Glomerular endothelial cell (primary cell): ENCODE results near the gene ID1. TPM values are rescaled to one million over a fixed set of nuclear protein-coding genes. Genes with fewer than 3 reads are reported as not detected.
A peak's percentile ranks its signal among the peaks of the same experiment; 100 is the strongest.
"Not testable (repeated sequence)": the region's sequence is repeated elsewhere in the genome, so short reads cannot be mapped to it uniquely, and the experiment has no call there.

Experiments
- DNase-seq: peaks from one replicate; pipeline ENCODE4 v3.0.0-alpha.2; 2011; ENCODE audit warnings: low read depth, low spot score; ENCODE audit errors: extremely low read depth
- total RNA-seq: library from RNA; depleted of rRNA; stranded (reverse); fragments of >200 nt; gene quantifications from 2 replicates; pipeline ENCODE4 v1.2.3, GENCODE V29; 2015

The ID1 gene
- total RNA-seq, 1 donor from 2014 or later, result 145 TPM

DNA sequence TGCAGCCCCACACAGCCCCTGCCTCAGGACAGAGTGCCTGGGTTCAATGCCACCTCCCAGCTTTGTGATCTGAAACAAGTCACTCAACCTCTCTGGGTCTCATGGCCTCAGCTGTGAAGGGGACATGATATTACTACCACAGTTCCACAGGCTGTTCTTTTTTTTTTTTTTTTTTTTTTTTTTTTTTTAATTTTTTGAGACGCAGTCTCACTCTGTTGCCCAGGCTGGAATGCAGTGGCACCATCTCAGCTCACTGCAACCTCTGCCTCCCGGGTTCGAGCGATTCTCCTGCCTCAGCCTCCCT, 8.7 kb upstream of the ID1 start:
- not testable (repeated sequence) for DNase-seq

DNA sequence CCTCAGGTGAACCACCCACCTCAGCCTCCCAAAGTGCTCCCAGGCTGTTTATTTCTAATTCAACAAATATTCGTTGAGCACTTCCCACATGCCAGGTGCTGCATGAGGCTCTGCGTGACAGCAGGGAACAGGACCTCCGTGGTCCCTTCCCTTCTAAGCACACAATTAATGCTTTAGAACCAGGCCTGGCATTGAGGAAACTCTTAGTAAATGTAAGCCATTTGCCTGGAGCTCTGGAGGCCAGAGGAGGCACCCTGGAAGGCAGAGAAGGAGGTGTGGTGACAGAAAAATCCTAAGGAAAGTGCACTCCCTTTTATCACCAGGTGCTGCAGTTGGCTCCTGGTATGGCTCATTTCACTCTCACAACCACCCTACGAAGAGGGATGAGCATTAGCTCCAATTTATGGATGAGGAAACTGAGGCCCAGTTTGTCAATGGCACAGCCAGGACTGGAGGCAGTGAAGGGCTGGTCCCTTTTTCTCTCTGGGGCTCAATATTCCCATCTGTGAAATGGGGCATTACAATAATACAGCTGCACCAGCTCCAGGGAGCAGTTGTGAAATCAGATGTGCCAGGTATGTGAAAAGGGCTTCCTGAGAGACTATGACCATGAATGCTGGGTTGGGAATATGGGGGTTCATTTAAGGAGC, 8.1 kb upstream of the ID1 start:
- DNase-seq, result no peak

DNA sequence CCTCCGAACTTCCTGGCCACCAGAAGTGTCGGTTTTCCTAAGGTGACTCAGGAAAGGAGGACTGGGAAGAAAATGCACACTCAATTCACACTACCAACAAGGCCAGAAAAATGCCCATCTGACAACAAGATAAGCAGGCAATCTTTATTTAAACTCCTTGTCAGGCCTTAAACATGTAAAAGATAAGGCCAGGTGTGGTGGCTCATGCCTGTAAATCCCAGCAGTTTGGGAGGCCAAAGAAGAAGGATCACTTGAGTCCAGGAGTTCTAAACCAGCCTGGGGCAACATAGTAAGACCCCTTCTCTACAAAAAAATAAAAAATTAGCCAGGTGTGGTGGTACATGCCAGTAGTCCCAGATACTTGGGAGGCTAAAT, 7.6 kb upstream of the ID1 start:
- DNase-seq, result no peak

DNA sequence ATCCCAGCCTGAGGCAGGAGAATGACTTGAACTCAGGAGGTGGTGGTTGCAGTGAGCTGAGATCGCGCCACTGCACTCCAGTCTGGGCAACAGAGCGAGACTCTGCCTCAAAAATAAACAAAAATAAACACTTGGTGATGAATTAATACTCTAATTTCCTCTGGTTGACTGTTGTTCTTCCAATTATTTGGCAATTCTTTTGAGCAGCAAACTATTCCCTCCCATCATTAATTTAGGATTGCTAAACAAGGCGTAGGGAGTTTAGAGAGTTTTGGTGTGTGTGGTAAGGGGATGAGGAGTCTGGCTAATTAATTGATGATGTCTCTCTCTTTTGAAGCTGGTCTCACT, 2.7 kb upstream of the ID1 start:
- DNase-seq, result no peak

DNA sequence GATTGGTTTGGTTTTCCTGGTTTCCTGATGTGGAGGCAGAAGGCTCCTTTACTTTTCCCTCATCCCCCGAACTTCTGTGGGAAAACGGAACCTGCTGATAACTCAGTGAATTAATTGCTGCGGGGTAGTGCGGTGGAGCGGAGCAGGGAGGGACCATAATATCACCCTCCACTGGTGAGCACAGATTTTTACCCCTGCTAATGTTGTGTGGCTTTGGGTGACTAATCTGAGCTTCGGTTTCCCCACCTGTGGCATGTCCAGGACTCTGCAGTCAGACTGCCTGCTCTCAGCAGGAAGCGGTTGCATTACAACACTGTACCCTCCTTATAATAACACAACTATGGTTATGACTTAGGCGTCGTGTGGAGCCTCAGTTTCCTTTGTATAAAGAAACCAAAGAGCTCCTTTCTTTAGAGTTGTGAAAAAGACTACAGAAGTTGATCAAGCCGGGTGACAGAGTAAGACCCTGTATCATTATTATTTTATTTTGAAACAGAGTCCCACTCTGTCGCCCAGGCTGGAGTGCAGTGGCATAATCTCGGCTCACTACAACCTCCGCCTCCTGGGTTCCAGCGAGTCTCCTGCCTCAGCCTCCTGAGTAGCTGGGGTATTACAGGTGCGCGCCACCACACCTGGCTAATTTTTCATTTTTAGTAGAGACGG, 2.2 kb upstream of the ID1 start:
- DNase-seq, result no peak

DNA sequence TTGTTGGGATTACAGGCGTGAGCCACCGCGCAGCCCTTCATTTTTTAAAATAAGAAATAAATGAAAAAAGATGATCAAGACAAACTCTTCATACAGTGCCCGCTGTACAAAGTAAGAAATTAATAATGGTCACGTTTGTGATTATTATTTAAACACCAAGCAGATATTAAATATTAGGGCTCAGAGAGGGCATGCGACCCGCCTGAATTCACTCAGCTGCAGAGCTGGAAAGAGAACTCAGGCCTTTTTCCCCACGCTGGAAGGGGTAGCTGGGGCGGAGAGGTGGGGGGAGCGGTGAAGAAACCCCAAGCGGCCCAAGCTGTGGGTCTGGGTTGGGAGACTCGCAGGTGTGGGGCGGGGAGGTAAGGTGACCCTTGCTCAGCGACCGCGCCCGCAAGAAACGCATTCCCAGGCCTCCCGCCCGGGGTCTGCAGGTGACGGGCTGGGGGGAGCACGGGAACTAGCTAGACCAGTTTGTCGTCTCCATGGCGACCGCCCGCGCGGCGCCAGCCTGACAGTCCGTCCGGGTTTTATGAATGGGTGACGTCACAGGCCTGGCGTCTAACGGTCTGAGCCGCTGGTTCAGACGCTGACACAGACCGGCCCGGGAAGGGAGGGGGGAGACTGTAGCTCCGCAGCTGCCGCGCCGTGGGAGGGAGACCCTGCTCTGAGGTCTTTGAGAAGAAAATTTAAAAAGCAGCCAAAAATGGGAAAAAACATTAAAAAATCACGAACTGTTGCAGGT, 1.1 kb upstream of the ID1 start:
- DNase-seq, result peak; percentile 89

DNA sequence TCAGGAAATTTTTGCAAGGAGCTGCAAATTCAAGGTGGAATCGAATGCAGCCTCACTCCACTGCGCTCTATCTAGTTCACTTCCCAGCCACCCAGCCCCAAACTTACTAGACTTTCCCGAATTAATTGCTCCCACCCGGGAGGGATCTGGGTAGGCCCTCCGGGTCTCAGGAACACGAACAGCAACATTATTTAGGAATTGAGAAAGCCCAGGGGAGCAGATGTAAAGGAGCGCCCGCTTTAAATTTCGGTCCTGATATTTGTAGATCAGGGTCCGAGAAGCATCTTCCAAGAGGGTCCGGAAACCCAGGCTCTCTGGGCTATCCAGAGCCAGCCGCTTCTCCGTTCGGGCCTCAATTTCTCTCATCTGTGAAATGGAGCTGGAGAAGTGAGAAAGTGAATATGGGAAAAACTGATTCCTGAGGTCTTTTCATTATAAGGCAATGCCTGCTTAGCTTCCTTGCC, 490 bp upstream of the ID1 start:
- DNase-seq, result no peak

DNA sequence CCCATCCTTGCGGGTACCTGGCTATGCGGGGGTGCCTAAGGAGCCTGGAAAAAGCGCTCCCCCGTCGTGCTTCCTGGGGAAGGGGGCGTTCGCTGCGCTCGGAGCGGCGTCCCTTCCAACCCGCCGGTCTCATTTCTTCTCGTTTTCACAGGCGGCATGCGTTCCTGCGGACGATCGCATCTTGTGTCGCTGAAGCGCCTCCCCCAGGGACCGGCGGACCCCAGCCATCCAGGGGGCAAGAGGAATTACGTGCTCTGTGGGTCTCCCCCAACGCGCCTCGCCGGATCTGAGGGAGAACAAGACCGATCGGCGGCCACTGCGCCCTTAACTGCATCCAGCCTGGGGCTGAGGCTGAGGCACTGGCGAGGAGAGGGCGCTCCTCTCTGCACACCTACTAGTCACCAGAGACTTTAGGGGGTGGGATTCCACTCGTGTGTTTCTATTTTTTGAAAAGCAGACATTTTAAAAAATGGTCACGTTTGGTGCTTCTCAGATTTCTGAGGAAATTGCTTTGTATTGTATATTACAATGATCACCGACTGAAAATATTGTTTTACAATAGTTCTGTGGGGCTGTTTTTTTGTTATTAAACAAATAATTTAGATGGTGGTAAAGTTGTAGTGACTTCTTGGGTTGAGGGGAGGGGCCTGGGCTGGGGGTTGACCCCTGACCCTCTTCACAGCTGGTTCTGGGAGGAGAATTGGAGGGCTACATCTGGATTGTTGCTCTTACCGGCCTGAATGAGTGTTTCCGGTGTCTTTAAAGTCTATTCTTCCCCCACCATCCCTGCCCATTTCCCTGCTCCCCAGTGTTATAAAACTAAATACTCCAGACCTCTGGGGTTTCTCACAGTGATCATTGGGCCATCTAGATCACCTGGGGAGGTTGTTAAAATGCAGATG, 1.1 kb downstream of the ID1 start:
- no peak for DNase-seq

DNA sequence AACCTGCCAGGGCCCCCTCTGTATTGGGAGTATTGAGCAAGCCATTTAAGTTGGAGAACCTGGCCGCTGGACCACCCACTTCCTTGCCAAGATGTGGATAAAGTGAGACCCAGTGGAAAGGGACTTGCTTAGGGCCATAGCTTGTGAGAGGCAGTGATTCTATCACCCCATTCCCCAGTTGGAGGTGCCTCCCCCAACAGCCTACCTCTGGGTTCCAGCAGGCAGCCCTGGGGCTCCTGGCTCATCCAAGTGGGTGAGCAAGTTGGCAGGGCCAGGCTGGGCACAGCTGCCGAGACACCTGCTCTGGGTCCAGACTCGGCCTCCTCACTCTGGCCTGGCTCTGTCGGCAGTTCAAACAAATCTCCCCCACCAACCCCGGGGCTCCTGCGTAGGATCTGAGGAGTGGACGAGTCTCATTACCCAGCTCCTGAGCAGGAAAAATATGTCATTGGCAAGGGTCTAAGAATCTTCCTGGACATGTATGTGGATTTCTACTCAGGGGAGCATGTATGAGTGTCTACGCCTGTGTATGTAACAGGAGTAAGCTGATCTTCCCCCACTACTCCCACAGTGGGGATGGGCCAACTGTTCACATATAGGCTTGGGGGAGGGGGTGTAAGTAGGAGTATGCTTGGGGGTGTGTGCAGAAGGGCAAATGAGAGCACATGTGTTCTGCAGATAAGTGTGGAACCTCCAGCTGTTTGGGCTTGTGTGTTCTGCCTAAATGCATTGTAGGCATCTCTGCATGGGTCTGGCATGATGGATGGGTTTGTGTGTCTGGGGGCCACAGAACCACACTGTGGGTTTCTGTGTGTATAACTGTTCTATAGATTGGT, 1.9 kb downstream of the ID1 start:
- DNase-seq, result no peak

DNA sequence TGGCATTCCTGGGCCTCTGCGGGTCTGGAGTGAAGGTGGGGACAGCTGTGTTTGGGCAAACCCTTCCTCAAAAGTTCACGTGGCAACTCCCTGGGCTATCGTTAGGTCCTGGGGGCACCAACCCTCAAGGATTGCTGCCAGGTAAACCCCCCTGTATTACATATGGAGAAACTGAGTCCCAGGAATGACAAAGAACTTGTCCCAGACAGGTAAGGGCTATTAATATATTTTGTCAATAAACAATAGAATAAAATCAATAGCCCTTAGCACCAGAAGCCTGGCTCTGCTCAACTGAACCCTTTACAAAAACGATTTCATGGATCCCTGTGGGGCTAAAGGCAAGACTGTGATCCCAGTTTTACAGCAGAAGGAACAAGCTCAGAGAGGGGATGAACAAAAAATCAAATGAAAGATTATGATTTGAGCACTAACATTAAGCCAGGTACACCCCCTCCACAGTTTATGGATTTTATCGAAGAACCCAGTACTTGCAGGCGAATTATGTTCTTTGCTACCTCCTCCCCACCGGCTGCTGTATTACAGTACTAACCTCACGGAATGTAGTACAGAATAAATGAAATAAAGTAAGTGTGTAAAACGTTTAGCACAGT, 2.7 kb downstream of the ID1 start:
- DNase-seq, result no peak

DNA sequence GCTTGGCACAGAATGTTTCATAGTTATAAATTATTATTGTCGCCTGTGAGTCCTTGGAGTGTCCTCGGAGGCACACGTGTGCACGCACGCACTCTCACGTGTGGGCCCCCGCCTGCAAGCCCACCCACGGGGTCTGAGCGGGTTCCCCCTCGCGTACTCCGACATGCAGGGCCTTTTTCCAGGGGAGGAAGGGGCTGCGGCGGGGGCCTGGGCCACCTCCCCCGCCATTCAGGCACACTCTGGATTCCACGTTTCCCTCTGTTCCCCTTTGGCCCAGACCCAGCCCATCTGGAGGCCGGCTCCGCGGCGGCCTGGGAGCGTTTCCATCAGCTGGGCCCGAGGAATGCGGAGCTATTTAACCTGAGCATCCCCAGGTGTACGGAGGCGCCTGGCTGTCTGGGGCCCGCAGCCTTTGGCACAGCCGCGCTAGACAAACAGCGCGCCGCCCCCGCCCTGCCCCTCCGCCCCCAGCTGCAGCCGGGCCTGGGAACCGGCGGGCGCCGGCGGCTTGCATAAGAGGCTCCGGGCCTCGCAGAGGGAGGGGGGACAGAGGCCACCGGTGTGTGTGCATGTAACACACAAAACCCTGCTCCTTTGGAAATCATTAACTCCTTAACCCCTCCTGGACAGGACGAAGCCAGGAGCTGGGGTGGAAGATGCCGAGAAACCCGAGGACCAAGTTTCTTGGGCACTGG, 3.3 kb downstream of the ID1 start:
- no peak for DNase-seq

DNA sequence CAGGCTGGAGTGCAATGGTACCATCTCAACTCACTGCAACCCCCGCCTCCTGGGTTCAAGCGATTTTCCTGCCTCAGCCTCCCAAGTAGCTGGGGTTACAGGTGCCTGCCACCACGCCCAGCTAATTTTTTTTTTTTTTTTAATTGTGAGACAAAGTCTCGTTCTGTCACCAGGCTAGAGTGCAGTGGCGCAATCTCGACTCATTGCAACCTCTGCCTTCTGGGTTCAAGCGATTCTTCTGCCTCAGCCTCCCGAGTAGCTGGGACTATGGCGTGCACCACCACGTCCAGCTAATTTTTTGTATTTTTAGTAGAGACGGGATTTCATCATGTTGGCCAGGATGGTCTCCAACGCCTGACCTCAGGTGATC, 7.2 kb downstream of the ID1 start:
- not testable (repeated sequence) for DNase-seq

DNA sequence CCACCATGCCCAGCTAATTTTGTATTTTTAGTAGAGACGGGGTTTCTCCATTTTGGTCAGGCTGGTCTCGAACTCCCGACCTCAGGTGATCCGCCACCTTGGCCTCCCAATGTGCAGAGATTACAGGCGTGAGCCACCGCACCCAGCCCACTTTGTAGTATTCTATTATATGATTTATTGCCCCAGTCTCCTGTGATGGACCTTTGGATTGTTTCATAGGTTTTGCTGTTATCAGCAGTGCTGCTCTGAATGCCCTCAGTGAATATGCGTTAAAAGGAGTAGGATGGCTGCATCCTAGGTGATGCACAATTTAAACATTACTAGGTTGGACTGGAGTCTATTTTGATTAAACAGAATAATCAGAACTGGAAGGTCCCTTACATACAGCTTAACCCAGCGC, 10.3 kb downstream of the ID1 start:
- DNase-seq, result no peak

DNA sequence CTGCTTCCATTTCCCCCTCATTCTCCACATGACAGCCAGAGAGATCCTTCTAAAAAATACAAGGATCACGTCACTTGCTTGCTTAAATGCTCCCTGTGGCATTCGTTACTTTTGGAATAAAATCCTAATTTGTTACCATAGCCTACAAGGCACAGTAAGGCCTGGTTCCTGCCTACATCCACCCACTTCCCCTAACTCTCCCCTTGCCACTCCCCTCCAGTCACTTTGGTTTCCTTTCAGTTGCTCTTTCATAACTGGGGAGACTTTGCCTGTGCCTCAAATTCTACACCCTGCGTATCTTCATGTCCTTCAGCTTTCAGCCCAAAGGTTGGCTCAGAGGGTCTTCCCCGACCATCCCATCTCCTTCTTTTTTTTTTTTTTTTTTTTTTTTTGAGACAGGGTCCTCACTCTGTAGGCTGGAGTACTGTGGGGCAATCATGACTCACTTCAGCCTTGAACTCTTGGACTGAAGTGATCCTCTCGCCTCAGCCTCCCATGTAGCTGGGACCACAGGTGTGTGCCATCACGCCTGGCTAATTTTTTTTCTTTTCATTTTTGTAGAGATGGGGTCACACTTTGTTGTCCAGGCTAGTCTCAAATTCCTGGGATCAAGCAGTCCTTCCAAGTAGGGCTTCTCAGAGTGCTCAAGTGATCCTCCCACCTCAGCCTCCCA, 12.5 kb downstream of the ID1 start:
- no peak for DNase-seq

DNA sequence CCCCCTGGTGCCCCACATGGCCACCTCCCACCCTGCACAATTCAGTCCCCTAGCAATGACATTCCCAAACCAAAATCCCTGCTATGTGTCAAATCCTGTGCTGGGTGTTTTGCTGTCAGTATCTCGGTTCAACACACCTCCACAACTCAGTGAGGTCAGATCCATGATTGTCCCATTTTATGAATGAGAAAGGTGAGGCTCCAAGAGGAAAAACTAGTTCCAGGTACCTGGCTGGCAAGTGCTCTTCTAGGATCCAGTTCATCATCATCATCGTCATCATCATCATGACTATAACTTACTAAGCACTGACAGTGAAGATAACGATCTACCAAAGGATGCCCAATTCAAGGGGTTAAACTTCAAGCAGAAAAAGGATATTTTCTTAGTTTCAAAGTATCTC, 15.2 kb downstream of the ID1 start:
- no peak for DNase-seq

DNA sequence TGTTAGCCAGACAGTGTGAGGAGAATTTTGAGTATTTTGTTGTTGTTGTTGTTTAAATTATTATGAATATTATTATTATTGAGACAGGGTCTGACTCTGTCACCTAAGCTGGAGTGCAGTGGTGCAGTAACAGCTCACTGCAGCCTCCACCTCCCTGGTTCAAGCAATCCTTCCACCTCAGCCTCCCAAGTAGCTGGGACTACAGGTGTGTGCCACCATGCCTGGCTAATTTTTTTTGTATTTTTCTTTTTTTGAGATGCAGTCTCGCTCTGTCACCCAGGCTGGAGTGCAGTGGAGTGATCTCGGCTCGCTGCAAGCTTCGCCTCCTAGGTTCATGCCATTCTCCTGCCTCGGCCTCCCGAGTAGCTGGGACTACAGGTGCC, 18.0 kb downstream of the ID1 start:
- not testable (repeated sequence) for DNase-seq

DNA sequence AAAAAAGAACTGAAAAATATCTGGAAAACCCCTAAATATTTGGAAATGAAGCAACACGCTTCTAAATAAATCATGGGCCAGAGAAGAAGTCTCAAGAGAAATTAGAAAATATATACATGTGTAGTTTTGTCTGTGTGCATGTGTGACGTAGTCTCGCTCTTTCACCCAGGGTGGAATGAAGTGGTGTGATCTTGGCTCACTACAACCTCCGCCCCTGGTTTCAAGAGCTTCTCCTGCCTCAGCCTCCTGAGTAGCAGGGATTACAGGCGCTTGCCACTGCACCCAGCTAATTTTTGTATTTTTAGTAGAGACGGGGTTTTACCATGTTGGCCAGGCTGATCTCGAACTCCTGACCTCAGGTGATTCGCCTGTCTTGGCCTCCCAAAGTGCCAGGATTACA, 21.4 kb downstream of the ID1 start:
- not testable (repeated sequence) for DNase-seq

DNA sequence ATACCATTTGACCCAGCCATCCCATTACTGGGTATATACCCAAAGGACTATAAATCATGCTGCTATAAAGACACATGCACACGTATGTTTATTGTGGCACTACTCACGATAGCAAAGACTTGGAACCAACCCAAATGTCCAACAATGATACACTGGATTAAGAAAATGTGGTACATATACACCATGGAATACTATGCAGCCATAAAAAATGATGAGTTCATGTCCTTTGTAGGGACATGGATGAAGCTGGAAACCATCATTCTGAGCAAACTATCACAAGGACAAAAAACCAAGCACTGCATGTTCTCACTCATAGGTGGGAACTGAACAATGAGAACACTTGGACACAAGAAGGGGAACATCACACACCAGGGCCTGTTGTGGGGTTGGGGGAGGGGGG, 23.0 kb downstream of the ID1 start:
- not testable (repeated sequence) for DNase-seq
